Stimulated activated CD4-positive, alpha-beta T cell treated with anti-CD3 and anti-CD28 coated beads, Interleukin-15, amount 100 ng/mL, for 24 hours (primary cell): ENCODE measurements around the gene RNASE12.
"Not testable (repeated sequence)": the region's sequence is repeated elsewhere in the genome, so short reads cannot be mapped to it uniquely, and the experiment has no call there.

Source experiments
- DNase-seq: peaks from one replicate; pipeline ENCODE4 v3.0.0-alpha.2; 2020

The RNASE12 gene

DNA sequence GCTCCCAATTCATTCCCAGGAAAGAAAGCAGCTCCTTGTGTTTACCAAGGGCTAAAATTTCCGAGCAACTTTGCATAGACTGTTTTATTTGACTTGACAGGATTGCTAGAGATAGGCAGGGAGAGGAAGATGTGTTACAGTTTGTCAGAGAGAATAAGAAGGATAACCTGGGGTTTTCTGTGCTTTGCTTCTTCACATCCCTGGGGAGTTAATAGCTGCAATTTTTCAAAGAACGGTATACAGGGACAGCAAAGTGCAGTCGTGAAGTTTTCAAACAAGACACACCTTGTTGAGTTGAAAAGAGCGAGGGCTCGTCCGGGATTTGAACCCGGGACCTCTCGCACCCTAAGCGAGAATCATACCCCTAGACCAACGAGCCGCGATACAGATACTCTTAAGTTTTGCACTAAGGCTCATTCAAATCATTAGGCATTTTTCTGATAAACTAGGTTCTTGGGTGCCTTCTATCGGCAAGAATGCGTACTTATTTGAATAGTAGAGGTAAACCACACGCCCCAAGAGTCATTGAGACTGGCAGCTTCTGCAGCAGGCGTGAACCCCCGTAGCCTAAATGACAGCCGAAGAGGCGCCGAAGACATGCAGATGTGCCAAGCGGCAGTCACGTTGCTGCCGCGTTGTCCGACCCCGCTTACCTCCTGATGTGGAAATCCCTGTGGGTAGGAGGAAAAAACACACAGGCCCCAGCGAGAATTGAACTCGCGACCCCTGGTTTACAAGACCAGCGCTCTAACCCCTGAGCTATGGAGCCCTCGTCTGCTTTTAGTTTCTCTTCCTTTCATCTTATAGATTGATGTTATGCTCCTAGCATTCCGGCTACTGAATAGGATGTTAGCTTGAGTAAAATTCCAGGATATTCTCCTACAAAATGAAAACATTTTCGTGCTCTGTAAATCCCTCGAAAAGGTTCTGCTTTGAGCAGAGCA, 22.2 kb upstream of the RNASE12 start:
- DNase-seq, result peak; percentile 91

GRCh38 chr14:20612403-20612802, 21.2 kb upstream of the RNASE12 start:
- DNase-seq, result no peak

- no peak for DNase-seq
Observed at GRCh38 chr14:20611277-20611676, 20.1 kb upstream of the RNASE12 start.

- peak; percentile 90 for DNase-seq
Observed at GRCh38 chr14:20610002-20610765, 19.0 kb upstream of the RNASE12 start.

DNA sequence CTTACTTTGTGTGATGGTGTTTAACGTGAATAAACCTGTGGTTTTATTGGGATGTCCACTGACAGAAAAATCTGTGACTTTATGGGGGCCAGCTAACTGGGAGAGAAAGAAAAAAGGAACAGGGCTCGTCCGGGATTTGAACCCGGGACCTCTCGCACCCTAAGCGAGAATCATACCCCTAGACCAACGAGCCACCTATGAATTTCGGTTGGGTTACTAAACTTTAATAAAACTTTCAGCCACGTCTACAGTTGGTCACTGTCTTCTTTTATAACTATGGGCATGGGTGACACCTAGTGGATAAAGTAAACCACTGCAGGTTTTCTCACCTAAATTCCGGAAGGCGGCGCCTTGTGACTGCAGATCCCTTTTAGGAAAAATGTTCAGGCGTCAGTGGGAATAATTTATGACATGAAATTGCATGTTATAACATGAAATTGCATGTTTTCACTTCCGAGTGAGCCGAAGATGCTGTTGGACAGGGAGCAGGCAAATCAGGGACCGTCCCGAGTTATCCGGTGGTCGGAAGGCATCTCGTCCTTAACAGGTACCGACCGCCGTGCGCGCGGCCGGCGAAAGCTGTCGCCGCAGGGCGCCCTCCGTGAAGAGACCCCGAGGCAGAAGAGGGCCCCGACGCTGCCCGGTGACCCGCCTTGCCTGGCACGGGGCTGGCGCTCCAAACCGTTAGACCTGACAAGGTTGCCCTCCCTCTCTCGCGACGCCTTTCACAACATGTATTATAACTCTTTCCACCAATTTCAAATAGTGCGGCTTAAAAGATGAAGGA, 18.2 kb upstream of the RNASE12 start:
- peak; percentile 63 for DNase-seq

GRCh38 chr14:20608383-20609110, 17.4 kb upstream of the RNASE12 start:
- DNase-seq, result no peak

DNA sequence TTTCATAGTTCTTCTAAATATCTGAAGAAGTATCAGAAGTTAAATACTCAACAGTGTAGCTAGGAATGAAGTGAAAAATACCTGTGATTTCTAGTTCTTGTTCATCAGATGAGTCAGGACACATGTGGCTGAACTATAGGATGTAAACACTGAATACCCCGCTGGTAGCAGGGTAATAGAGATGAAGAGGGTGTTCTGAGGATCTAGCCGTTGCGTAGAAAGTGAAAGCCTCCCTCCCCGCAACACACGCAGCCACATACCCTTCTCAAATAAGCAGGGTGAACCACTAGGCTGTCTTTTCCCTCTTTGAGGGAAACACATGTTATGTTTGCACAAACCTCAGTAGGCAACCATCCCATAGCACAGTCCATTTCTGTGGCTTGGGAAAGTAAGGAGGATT, 16.4 kb upstream of the RNASE12 start:
- no peak for DNase-seq

DNA sequence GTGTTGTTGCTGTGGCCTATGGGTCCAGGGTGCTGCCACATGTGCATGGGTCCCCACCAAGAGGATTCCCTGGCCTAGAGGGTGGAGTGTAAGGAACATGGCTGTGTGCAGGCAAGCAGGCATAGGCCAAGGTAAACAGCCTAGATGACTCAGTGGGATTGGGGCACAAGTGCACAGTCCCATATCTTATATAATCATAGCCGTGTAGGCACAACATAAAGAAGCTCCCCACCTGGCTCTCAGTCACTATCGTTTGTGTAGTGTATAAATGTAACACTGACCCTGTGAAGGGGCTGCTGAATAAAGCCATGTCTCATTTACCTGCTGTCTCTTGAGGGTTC, 15.7 kb upstream of the RNASE12 start:
- no peak for DNase-seq

GRCh38 chr14:20606190-20606901, 15.2 kb upstream of the RNASE12 start:
- DNase-seq, result no peak

GRCh38 chr14:20603813-20604690, 12.9 kb upstream of the RNASE12 start:
- DNase-seq, result no peak

- no peak for DNase-seq
Observed at GRCh38 chr14:20602583-20602982, 11.4 kb upstream of the RNASE12 start.

DNA sequence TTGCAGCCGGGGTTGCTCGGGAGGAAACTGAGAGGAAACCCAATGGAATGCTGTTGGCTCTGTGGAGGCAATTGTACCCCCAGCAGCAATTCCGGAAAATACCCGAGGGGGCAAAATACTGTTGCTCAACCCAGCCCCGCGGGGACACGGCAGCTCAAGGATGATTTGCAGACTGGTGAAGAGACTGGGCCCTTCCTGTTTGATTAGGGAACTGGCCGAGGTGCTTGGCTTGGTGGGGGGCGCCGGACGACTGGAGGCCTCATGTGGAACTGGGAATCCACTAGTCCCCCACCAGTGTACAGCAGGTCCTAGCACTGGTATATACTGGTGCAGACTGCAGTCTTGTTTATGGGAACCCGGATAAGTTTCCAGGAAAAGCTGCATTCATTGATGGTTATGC, 10.3 kb upstream of the RNASE12 start:
- no peak for DNase-seq

DNA sequence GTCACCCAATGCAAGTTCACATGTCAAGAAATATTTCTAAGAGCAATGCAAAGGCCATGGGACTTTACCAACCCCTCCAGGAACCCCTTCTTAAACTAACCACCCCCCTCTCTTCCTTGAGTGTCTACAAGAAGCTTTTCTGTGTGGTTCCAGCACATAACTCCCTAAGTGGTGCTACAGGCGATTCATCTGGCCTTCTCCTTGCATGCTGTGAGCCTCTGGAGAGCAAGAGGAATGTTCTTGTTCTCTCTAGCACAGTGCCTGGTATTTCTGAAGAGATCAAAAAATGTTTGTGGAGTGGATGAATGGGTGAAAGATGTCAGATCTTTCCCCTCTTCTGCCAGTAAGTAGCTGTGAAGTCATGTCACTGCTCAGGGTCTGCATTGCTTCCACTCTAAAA, 5.9 kb upstream of the RNASE12 start:
- no peak for DNase-seq

DNA sequence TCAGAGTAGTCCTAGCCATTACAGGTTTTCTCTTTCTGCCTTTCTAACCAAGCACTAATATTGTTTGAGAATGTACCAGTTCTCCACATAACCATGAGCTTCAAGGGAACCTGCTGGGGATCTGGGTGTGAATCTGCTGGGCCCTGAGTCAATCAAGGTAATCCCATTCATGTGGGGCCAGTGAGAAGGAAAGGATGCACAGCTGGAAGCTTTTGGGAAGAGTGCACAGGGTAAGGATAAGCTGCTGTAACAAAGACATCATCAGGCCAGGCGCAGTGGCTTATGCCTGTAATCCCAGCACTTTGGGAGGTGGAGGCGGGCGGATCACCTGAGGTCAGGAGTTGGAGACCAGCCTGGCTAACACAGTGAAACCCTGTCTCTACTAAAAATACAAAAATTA, 4.5 kb upstream of the RNASE12 start:
- DNase-seq, result not testable (repeated sequence)

DNA sequence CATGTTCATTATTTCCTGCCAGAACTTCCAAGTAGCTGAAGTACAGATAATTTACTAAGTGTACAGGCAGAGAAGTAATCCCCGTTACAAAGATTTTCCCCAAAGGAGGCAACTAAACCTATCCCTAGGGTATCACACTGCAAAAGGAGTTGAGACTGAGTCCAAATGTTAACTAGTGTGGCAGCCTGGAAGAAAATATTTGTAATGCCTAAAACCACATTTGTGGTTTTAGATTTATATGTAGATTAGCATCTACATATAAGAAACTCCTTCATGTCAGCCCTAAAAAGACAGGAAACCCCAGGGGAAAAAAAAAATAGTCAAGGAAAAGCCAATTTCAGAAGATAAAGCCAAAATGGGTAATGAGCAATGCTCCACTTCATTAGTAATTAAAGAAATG, 1.4 kb upstream of the RNASE12 start:
- no peak for DNase-seq

GRCh38 chr14:20587489-20588154, 3.6 kb downstream of the RNASE12 start, which contains the start of gene RNASE11:
Gene RNASE11 (minus strand): TSS chr14:20588001.
- no peak for DNase-seq

DNA sequence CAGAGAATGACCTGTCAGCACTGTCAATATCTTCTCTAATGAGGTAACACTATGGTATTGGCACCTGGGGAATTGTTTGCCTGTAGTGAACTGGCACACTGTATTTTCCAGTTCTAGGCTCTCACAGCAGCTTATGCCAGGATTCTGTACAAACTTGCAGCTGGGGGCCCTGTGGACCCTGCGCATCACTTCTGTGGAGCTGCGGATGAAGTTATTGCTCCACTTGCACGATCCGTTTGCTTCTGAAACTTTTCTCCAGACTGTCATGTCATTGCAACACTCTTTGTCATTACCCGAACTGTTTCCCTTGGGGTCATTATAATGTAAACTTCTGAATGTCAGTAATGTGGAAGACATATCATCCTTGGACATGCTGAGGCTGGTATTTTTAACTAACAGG, 7.3 kb downstream of the RNASE12 start:
- DNase-seq, result no peak

GRCh38 chr14:20583142-20583541, 8.0 kb downstream of the RNASE12 start:
- DNase-seq, result no peak

GRCh38 chr14:20580242-20580641, 10.9 kb downstream of the RNASE12 start:
- no peak for DNase-seq

GRCh38 chr14:20578784-20579502, 12.2 kb downstream of the RNASE12 start:
- DNase-seq, result no peak
